IMR-90 (cell line): ENCODE data around the gene MAMLD1. TPM values are rescaled to one million over a fixed set of nuclear protein-coding genes. Genes with fewer than 3 reads are reported as not detected.
A peak's percentile ranks its signal among the peaks of the same experiment; 100 is the strongest.

Source experiments
- BHLHE40 ChIP-seq: fragments of 150-350 bp; IDR thresholded peaks from 2 replicates; pipeline ENCODE4 v1.6.1; 2016; ENCODE audit warnings: mild to moderate bottlenecking, low read depth, low read length
- CEBPB ChIP-seq: IDR thresholded peaks from 2 replicates; pipeline ENCODE4 v1.6.1; 2012; ENCODE audit warnings: low read depth, low read length, improper control_type of control experiment
- CHD1 ChIP-seq: IDR thresholded peaks from 2 replicates; pipeline ENCODE4 v1.6.1; 2012; ENCODE audit warnings: low read depth, low read length, improper control_type of control experiment
- FOS ChIP-seq: fragments of 150-350 bp; IDR thresholded peaks from 2 replicates; pipeline ENCODE4 v1.6.1; 2016; ENCODE audit warnings: low read depth, low read length
- MXI1 ChIP-seq: IDR thresholded peaks from 2 replicates; pipeline ENCODE4 v1.6.1; 2012; ENCODE audit warnings: low read depth, mild to moderate bottlenecking, low read length, moderate library complexity, borderline replicate concordance
- POLR2A ChIP-seq: IDR thresholded peaks from 2 replicates; pipeline ENCODE4 v1.6.1; 2012; ENCODE audit warnings: mild to moderate bottlenecking, low read depth, low read length
- RCOR1 ChIP-seq: IDR thresholded peaks from 2 replicates; pipeline ENCODE4 v1.6.1; 2012; ENCODE audit warnings: mild to moderate bottlenecking, low read length, improper control_type of control experiment; ENCODE audit not compliant: insufficient replicate concordance
- RFX5 ChIP-seq: IDR thresholded peaks from 2 replicates; pipeline ENCODE4 v1.8.0; 2012; ENCODE audit warnings: low read depth, mild to moderate bottlenecking, low read length, moderate library complexity
- USF2 ChIP-seq: fragments of 150-350 bp; IDR thresholded peaks from 2 replicates; pipeline ENCODE4 v1.6.1; 2017; ENCODE audit warnings: mild to moderate bottlenecking, antibody characterized with exemption, low read length, low read depth
- polyA plus RNA-seq, 3 experiments: library from polyadenylated mRNA; depleted of rRNA; stranded (reverse); fragments of >200 nt; gene quantifications; 2 replicates each; pipeline ENCODE4 v1.2.3, GENCODE V29; 2012; ENCODE audit warnings: low replicate concordance in 1 of 3
- total RNA-seq: library from RNA; depleted of rRNA; stranded (reverse); fragments of >200 nt; gene quantifications from 2 replicates; pipeline ENCODE4 v1.2.3, GENCODE V29; 2012

Gene MAMLD1
- total and polyA plus RNA-seq, 2 of the 4 experiments (the other 2 are of a cell fraction): 1.4 to 11.0 TPM

DNA sequence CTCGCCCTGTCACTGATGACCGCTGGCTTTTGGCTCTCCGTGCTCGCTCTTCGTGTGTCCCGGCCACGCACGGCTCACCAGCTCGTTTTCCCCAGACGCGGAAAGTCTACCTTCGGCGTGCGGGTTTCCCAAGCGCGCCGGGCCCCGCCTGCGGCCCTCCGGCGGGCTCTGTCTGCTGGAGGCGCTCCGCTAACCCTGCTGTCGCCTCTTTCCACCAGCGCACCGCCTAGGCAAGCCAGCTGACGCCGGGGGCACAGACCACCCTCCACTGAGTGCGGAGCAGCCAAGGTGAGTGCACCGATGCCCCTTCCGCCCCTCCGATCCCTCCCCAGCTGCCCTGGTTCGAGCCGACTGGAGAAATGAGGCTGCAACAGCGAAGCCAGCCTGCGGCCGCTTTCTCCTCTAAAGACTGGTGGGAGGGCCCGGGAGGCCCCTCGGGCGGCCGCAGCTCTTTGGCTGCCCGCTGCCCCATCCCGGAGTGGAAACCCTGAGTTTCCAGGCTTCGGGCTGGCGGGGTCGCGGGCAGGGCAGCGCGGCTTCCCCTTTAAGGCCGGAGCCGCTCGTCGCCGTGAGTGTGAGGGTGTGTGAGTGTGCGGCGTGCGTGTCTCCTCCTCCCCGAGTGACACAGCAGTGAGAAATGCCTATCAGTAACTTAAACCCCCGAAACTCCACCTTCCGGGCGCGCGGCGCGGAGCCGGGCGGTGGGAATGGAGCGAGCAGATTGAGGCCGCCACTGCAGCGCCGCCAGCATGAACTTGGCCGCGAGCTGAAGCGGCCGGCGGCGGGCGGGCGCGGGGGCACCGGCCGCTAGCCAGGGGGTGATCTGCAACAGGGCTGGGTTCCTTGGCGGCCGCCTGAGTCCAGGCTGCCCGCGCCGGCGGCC, at the start of gene MAMLD1 (continued):
- peak; percentile 27; the same call in 1 of the 2 replicates for TF ChIP-seq MXI1
- no peak for TF ChIP-seq USF2
- peak; percentile 80 for TF ChIP-seq POLR2A
- TF ChIP-seq FOS: 0 out of 2 replicates have a peak, but pooled peaks have one; percentile 33
- TF ChIP-seq RFX5: no peak
- TF ChIP-seq RCOR1: no peak
- TF ChIP-seq CEBPB: no peak
- TF ChIP-seq BHLHE40: peak; percentile 53
- no peak for TF ChIP-seq CHD1
